H54 (cell line): ENCODE measurements around the gene GALNT14.
"Not testable (repeated sequence)": the region's sequence is repeated elsewhere in the genome, so short reads cannot be mapped to it uniquely, and the experiment has no call there.

ENCODE experiments used
- DNase-seq: peaks from one replicate; pipeline ENCODE4 v3.0.0; 2011; ENCODE audit warnings: low spot score, mixed read lengths; ENCODE audit not compliant: insufficient read length
- FAIRE-seq: peaks from 3 replicates; lab custom pipeline; 2011; peaks lifted over from hg19 to GRCh38; lab: Jason Lieb, UNC
- POLR2A ChIP-seq: IDR thresholded peaks from 2 replicates; pipeline ENCODE4 v1.6.1; 2011; ENCODE audit warnings: low read depth, mild to moderate bottlenecking, low read length

Gene GALNT14

GRCh38 chr2:31138037-31138962 lies at the start of gene GALNT14:
Gene GALNT14, minus strand, starts transcription at chr2:31138440. Its CDS starts 354 bp downstream, at chr2:31138086.
- DNase-seq = no peak
- no peak for TF ChIP-seq POLR2A

GRCh38 chr2:31187166-31187565 lies 48.9 kb upstream of the GALNT14 start:
- no peak for FAIRE-seq
- TF ChIP-seq POLR2A = no peak

More at GRCh38 chr2:31138037-31138962, at the start of gene GALNT14:
- FAIRE-seq = no peak

GRCh38 chr2:31183973-31184372 lies 45.7 kb upstream of the GALNT14 start:
- not testable (repeated sequence) for FAIRE-seq, DNase-seq

More at GRCh38 chr2:31187166-31187565, 48.9 kb upstream of the GALNT14 start:
- no peak for DNase-seq

GRCh38 chr2:31176742-31177141 lies 38.5 kb upstream of the GALNT14 start:
- DNase-seq (no peak), FAIRE-seq (no peak)
- TF ChIP-seq POLR2A = no peak

GRCh38 chr2:31171142-31171541 lies 32.9 kb upstream of the GALNT14 start:
- DNase-seq (no peak), FAIRE-seq (no peak)

GRCh38 chr2:31170071-31170698 lies 31.9 kb upstream of the GALNT14 start:
- peak; percentile 67 for DNase-seq
- no peak for TF ChIP-seq POLR2A
- FAIRE-seq = peak; percentile 6

More at GRCh38 chr2:31171142-31171541, 32.9 kb upstream of the GALNT14 start:
- no peak for TF ChIP-seq POLR2A

- FAIRE-seq = no peak
- no peak for DNase-seq
- TF ChIP-seq POLR2A = no peak
Measured at GRCh38 chr2:31168291-31168690, 30.1 kb upstream of the GALNT14 start.

GRCh38 chr2:31166925-31167324 lies 28.7 kb upstream of the GALNT14 start:
- TF ChIP-seq POLR2A = no peak

GRCh38 chr2:31163011-31163539 lies 24.8 kb upstream of the GALNT14 start:
- DNase-seq = no peak
- TF ChIP-seq POLR2A = no peak
- FAIRE-seq = no peak

More at GRCh38 chr2:31166925-31167324, 28.7 kb upstream of the GALNT14 start:
- FAIRE-seq = no peak
- no peak for DNase-seq

GRCh38 chr2:31161637-31162036 lies 23.4 kb upstream of the GALNT14 start:
- FAIRE-seq = no peak
- no peak for TF ChIP-seq POLR2A
- no peak for DNase-seq

- DNase-seq = no peak
- FAIRE-seq = no peak
- no peak for TF ChIP-seq POLR2A
Measured at GRCh38 chr2:31151501-31151900, 13.3 kb upstream of the GALNT14 start.

- TF ChIP-seq POLR2A = no peak
- DNase-seq (no peak), FAIRE-seq (no peak)
Measured at GRCh38 chr2:31150120-31150670, 12.0 kb upstream of the GALNT14 start.

GRCh38 chr2:31148514-31148913 lies 10.3 kb upstream of the GALNT14 start:
- TF ChIP-seq POLR2A = no peak
- FAIRE-seq (no peak), DNase-seq (no peak)

GRCh38 chr2:31147645-31148044 lies 9.4 kb upstream of the GALNT14 start:
- no peak for TF ChIP-seq POLR2A
- no peak for FAIRE-seq
- DNase-seq = no peak
